Heart left ventricle (tissue), 13 donors: ENCODE measurements around the gene ASB15.

Experiments used
- POLR2A ChIP-seq, 2 donors: fragments of 450-650 bp; IDR thresholded peaks; one replicate each; pipeline ENCODE4 v1.6.1; 2017; ENCODE audit warnings: antibody characterized with exemption in 2 of 2, mild to moderate bottlenecking in 2 of 2, moderate library complexity in 2 of 2
- TF ChIP-seq, protein P1 (sequence below), 12 donors: fragments of 200-600 bp; sonication (generic) in 4 of 12; IDR thresholded peaks; one replicate each; pipeline versions ENCODE4 v1.5.0 to v1.8.0; 2018 to 2022; ENCODE audit warnings: antibody characterized with exemption in 12 of 12, mild to moderate bottlenecking in 5 of 12
- donor health status: ischemic (EF 13 %, LVEDD 7.1; RV severe dilation, severe dysfunction).
- donor health status: DM: no; HTN: yes; CAD: no.
- donor health status: DM: no; HTN: no; CAD: no.
- donor health status: ischemic (EF 25% LVEDD 6.9; RV normal size, moderate dysfunction).
- donor health status: ischemic (EF 25% LVEDD 5.7; RV mildly dilated, moderate dysfunction).
- donor health status: ischemic (EF 35%, LVEDD 5.7; RV mildly dilated, moderate dysfunction).
- donor health status: nonischemic (EF 11% LVEDD 7.7; RV severe dilation, severe dysfunction).
- donor health status: DM: yes; HTN: yes; CAD: no.
- donor health status: PGD.
- donor health status: ischemic (EF 29% LVEDD 5.4; RV normal size, mild dysfunction).
- donor health status: nonischemic (EF 23%, LVEDD 6.1; RV moderate dilation, normal function).

DNA sequence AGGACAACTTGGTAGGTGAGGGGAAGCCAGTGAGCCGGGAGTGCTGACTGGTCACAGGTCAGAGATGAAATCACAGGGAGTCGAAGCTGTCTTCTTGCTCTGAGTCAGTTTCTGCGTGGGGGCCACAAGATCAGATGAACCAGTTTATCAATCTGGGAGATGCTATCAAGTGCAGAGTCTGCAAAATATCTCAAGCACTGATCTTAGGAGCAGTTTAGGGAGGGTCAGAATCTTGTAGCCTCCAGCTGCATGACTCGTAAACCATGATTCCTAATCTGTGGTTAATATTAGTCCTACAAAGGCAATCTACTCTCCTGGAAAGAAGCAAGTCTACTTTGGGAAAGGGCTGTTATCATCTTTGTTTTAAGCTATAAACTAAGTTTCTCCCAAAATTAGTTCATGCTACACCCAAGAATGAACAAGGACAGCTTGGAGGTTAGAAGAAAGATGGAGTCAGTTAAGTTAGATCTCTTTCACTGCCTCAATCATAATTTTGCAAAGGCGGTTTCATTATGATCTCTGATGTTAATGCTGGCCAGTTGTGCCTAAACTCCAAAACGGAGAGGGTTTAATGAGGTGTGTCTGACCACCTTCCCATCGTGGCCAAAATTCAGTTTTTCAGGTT, 45.6 kb downstream of the ASB15 start:
- TF ChIP-seq, protein P1, sequence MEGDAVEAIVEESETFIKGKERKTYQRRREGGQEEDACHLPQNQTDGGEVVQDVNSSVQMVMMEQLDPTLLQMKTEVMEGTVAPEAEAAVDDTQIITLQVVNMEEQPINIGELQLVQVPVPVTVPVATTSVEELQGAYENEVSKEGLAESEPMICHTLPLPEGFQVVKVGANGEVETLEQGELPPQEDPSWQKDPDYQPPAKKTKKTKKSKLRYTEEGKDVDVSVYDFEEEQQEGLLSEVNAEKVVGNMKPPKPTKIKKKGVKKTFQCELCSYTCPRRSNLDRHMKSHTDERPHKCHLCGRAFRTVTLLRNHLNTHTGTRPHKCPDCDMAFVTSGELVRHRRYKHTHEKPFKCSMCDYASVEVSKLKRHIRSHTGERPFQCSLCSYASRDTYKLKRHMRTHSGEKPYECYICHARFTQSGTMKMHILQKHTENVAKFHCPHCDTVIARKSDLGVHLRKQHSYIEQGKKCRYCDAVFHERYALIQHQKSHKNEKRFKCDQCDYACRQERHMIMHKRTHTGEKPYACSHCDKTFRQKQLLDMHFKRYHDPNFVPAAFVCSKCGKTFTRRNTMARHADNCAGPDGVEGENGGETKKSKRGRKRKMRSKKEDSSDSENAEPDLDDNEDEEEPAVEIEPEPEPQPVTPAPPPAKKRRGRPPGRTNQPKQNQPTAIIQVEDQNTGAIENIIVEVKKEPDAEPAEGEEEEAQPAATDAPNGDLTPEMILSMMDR (IDR thresholded peaks at IDR 0.05) = no peak
- TF ChIP-seq POLR2A (IDR thresholded peaks at IDR 0.05) = no peak
